Stimulated activated CD8-positive, alpha-beta memory T cell treated with anti-CD3 and anti-CD28 coated beads, Interleukin-15, amount 100 ng/mL, for 48 hours (primary cell): ENCODE measurements around the gene KLF9.

ENCODE experiments used
- DNase-seq, 2 donors: peaks; one replicate each; pipeline ENCODE4 v3.0.0-alpha.2; 2020; ENCODE audit warnings: low read depth in 2 of 2

KLF9 gene

DNA sequence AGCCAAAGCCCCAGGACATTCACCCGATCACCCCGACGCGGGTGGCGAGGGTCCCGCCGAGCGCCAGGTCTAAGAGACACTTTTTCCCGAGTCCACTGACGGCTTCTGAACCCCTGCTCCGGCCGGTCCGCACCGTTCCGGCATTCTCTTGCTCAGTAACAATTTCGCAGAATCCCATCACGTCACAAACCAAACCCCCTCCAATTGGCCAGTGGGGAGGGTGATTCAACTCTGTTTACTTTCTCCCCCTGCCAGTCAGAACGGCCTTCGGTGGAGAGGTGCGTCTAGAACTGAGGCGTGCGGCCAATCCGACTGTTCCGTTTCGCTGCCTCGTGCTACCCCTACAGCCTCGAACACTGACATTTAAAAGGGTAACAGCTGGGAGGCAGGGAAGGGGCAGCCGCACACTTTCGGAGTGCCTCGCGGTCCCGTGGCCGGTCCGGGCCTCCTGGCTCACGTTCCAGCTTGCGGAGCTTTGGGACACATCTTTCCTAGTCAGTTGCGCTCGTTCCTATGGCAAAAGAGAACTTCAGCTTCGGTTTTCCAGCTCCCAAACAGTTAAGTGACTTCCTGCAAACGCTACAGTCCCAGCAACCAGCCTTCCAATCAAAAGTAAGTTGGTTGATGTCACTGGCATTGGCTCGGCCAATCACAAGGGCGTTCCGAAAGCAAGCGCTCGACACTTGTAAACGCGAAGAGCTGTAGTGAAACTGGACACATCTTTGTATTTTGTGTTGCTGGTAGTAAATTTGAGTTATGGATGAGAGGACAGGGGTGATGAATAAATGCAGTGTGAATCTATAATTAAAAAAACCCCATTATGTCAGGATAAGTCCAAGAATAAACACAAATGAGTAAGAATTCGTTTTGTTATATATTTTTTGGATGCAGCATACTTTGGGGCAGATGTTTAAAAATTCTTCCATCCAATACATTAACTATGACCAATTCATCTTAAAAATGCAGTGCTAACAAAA lies at the start of gene KLF9:
TSS of gene KLF9 (minus strand) at position 859 of the 977 bp plus-strand sequence. CDS start 1,294 bp downstream, outside the sequence.
- DNase-seq, result peak; percentile 86 to 88

- DNase-seq, result no peak
Measured at GRCh38 chr9:70463877-70464276, 49.4 kb upstream of the KLF9 start.

DNA sequence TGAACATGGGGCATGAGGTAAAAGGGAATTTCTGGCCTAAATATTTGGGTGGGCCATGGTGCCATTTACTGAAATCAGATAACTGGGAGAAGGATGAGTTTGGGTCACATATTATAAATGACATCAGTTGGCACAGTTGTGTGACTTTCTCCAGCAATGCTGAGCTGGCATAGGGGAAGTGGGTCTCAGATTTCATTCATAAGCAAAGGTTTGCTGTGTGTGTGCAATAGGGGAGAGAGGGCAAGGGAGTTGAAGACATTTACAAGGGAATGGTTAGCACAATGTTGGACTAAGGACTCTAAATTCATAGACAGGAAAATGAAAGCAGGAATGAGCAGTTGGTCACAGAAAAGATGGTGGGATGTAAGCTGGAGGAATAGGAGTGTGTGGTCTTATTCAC lies 47.8 kb upstream of the KLF9 start:
- no peak for DNase-seq

- DNase-seq, result no peak
Measured at GRCh38 chr9:70457235-70457634, 42.8 kb upstream of the KLF9 start.

DNA sequence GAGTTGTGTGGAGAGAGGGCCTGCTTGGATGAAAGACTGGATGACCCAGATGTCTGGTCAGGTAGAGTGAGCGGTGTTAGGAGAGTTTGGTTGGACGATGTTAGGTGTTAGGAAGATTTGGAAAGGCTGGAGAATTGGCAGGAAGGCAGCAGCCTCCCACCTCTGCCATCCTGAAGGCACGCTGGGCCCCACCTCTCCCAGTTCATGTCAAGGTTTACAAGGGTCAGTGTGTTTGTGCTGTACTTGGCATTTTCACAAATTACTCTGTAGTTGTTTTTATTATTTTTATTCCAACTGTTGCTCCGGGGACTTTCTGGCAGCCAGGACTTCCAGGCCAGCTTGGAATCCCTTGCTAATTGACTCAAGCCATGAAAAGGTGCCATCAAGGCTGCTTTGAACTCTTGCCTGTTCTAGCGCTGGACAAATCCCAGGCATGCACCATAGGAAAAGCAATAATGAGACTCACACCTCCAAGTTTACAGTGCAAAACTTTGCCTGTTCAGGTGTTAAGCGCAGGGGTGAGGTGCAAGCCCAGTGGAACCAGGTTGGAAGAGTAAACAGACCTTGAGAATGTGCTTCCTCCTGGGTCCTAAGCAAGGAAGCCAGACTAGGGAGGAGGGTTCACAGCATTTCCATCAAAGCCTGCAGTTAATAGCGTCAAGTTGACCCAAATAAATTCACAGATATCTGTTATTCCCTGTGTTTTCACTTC lies 41.7 kb upstream of the KLF9 start:
- DNase-seq, result no peak

- no peak for DNase-seq
Measured at GRCh38 chr9:70452365-70452764, 37.9 kb upstream of the KLF9 start.

DNA sequence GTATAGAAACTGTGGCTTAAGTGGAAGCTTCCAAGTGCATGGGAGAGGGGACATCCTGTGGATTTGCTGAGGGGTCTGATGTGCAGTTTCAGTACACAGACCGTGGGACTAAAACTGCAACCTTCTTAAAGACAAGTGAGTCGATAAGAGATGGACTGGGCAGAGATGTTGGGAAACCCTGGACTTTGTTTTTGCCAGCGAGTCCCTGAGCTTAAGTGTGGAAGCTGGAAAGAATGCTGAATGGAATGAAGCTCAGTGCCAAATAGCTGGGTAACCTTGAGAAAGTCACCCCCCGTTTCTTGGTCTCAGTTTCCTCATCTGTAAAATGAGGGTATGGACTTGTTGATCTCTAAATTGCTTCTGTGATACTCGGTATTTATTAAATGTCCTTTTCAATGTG lies 37.3 kb upstream of the KLF9 start:
- no peak for DNase-seq

DNA sequence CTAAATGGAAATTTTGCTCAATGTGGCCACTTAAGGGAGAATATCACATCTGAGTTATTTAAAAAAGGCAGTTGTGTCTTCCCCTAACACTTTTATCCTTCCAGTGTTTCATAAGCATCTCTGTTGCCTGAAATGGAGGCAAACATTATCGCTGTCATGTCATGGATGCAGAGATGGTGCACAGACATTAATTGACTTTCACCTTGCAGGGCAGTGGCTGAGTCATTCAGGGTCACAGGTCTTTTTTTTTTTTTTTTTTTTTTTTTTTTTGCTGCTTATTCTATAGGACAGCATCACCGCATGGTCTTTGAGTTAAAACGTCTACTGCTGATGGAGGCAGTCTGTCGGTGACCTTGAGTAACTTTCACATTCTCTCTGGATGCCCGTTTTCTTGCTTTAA lies 36.3 kb upstream of the KLF9 start:
- DNase-seq, result no peak

DNA sequence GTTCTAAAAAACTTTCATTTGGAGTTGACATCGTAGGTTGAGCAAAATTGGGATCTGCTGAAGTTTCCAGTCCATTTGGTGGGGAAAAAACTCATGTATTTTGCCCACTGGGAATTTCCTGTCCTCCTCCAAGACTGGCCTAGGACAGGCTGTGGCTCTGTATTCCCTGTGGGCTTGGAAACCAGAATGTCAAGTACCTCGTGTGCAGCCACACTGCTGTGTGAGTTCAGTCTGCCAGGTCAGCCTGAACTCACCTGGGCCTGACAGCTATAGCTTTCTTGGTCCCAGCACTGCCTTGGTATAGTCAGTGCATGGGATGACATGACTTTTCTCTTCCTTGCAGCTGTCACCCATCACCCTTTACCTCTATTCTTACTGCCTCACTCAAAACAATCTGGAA lies 35.0 kb upstream of the KLF9 start:
- DNase-seq, result no peak

- DNase-seq, result no peak
Measured at GRCh38 chr9:70448919-70449318, 34.5 kb upstream of the KLF9 start.

GRCh38 chr9:70444904-70445303 lies 30.4 kb upstream of the KLF9 start:
- no peak for DNase-seq

- no peak for DNase-seq
Measured at GRCh38 chr9:70442328-70442848, 27.9 kb upstream of the KLF9 start.

DNA sequence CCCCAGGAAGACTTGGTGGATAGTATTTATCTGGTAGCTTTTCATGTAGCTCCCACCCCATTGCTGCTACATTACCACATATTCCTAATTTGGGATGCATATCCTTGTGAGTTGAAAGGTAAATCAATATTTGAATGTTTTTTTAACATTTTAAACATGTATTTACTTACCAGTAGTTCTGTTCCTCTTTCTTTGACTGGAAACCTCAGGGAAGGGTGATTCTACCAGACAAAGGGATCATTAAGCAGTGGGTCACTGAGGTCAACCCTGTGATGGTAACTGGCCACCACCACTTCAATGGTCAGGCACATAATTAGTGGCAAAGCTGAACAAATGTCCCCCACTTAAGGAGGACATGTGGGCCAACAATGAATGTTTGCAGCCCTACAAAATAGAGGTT lies 27.2 kb upstream of the KLF9 start:
- DNase-seq, result no peak

- no peak for DNase-seq
Measured at GRCh38 chr9:70439991-70440706, 25.7 kb upstream of the KLF9 start.

DNA sequence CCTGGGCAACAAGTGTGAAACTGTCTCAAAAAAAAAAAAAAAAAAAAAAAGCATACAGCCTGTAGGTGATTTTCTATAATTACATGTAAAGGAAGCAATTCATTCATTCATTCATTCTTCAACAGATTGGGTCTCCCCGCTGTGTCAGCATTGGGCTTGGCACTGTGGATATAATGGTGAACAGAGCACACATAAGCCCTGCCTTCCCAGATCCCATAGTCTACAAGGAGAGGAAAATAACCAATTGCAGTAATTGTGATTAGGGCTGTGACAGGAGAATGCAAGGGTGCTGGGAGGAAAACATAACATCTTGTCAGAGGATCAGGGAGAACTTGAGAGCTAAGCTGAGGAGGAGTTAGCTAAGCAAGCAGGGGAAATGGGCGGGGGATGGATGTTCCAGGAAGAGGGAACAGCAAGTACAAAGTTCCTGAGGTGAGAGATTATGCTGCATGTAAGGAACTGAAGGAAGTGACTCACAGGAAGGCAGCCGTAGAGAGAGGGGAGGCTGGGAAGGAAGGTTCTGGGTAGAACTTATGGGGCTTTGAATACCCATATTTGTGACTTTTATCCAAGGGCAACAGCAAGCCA lies 24.0 kb upstream of the KLF9 start:
- DNase-seq, result no peak

GRCh38 chr9:70435948-70436347 lies 21.5 kb upstream of the KLF9 start:
- DNase-seq, result no peak

GRCh38 chr9:70429899-70430298 lies 15.4 kb upstream of the KLF9 start:
- DNase-seq, result no peak

GRCh38 chr9:70428781-70429180 lies 14.3 kb upstream of the KLF9 start:
- no peak for DNase-seq

DNA sequence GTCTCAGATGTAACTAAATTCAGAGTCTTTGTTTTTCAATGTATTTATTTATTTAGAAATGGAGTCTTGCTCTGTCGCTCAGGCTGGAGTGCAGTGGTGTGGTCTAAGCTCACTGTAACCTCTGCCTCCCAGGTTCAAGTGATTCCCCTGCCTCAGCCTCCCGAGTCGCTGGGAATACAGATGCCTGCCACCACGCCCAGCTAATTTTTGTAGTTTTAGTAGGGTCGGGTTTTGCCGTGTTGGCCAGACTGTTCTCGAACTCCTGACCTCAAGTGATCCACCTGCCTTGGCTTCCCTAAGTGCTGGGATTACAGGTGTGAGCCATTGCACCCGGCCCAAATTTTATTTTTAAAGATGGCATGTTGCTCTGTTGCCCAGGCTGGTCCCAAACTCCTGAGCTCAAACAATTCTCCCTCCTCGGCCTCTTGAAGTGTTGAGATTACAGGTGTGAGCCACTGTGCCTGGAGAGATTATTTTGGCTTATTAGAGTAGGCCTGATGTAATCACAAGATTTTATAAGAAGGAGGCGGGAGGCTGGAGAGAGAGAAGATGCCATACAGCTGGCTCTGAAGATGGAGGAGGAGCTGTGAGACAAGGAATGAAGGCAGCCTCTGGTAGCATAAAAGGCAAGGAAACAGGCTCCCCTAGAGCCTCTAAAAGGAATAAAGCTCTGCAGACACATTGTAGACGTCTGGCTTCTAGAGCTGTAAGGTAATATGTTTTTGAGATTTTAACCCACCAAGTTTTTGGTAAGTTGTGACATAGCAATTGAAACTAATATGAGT lies 12.9 kb upstream of the KLF9 start:
- no peak for DNase-seq

GRCh38 chr9:70425192-70425591 lies 10.7 kb upstream of the KLF9 start:
- no peak for DNase-seq
